Breast epithelium (tissue), 4 donors: ENCODE data around the gene P2RX6. TPM values are rescaled to one million over a fixed set of nuclear protein-coding genes. Genes with fewer than 3 reads are reported as not detected.

Experiments
- DNase-seq, 2 donors: peaks; one replicate each; pipeline ENCODE4 v3.0.0-alpha.2; 2019; ENCODE audit warnings: low spot score in 2 of 2
- H3K27ac ChIP-seq, 2 donors: fragments of 200-600 bp; sonication (generic) in 1 of 2; one replicate each; pipeline ENCODE4 v1.5.1; 2016 to 2019; ENCODE audit warnings: mild to moderate bottlenecking in 1 of 2
- H3K27me3 ChIP-seq, 2 donors: fragments of 200-600 bp; sonication (generic) in 1 of 2; one replicate each; pipeline versions ENCODE4 v1.5.1 to v1.6.0; 2017 to 2019; ENCODE audit warnings: control low read depth in 1 of 2, mild to moderate bottlenecking in 1 of 2
- H3K36me3 ChIP-seq: fragments of 200-600 bp; one replicate; pipeline ENCODE4 v1.5.1; 2019
- H3K4me1 ChIP-seq, 2 donors: fragments of 200-600 bp; sonication (generic); one replicate each; pipeline ENCODE4 v1.5.1; 2016 to 2019; ENCODE audit warnings: control low read depth in 1 of 2
- H3K4me3 ChIP-seq, 3 donors: fragments of 200-600 bp; sonication (generic); 1 replicate in 2 of 3; 2 replicates in 1 of 3; pipeline ENCODE4 v1.5.1; 2016 to 2019; ENCODE audit warnings: mild to moderate bottlenecking in 3 of 3, moderate library complexity in 2 of 3
- H3K9me3 ChIP-seq, 2 donors: fragments of 200-600 bp; sonication (generic) in 1 of 2; one replicate each; pipeline ENCODE4 v1.5.1; 2016 to 2019; ENCODE audit warnings: control low read depth in 1 of 2
- POLR2A ChIP-seq: fragments of 450-650 bp; IDR thresholded peaks from one replicate; pipeline ENCODE4 v1.6.1; 2016; ENCODE audit warnings: antibody characterized with exemption, mild to moderate bottlenecking, moderate library complexity
- POLR2AphosphoS5 ChIP-seq, 3 donors: sonication (generic); formaldehyde crosslinking; IDR thresholded peaks; one replicate each; pipeline ENCODE4 v1.6.1; 2017; ENCODE audit warnings: antibody characterized with exemption in 3 of 3
- intact Hi-C: fragments of 100-400 bp; cut with DNase I; formaldehyde crosslinking; loops from one replicate; pipeline ENCODE4 v1.15.1; 2023; ENCODE audit warnings: low total_unique reads
- total RNA-seq, 3 donors: library from RNA; depleted of rRNA; stranded (reverse); fragments of >200 nt; gene quantifications; one replicate each; pipeline ENCODE4 v1.1.0, GENCODE V29; 2016
- TF ChIP-seq, protein P1 (sequence below), 3 donors: fragments of 450-650 bp; IDR thresholded peaks; one replicate each; pipeline ENCODE4 v1.5.1; 2016 to 2017; ENCODE audit warnings: antibody characterized with exemption in 3 of 3, mild to moderate bottlenecking in 3 of 3, moderate library complexity in 3 of 3

P2RX6 gene
- total RNA-seq, 3 donors from 2014 or later: 1.6 TPM; not detected in 2

GRCh38 chr22:20978419-20978818 is 36.5 kb upstream of the P2RX6 start:
- TF ChIP-seq POLR2A: no peak
- TF ChIP-seq, protein P1, sequence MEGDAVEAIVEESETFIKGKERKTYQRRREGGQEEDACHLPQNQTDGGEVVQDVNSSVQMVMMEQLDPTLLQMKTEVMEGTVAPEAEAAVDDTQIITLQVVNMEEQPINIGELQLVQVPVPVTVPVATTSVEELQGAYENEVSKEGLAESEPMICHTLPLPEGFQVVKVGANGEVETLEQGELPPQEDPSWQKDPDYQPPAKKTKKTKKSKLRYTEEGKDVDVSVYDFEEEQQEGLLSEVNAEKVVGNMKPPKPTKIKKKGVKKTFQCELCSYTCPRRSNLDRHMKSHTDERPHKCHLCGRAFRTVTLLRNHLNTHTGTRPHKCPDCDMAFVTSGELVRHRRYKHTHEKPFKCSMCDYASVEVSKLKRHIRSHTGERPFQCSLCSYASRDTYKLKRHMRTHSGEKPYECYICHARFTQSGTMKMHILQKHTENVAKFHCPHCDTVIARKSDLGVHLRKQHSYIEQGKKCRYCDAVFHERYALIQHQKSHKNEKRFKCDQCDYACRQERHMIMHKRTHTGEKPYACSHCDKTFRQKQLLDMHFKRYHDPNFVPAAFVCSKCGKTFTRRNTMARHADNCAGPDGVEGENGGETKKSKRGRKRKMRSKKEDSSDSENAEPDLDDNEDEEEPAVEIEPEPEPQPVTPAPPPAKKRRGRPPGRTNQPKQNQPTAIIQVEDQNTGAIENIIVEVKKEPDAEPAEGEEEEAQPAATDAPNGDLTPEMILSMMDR (IDR thresholded peaks at IDR 0.05): no peak
- no peak for TF ChIP-seq POLR2AphosphoS5 (IDR thresholded peaks at IDR 0.05)
- H3K9me3 ChIP-seq: no peaks in the 10 kb centered on the region
- H3K4me3 ChIP-seq: no peak overlapping the region
- H3K27ac ChIP-seq: no peak overlapping the region
- no peaks in the 10 kb centered on the region for H3K27me3 ChIP-seq
- peaks cover 4 to 20% of the 10 kb centered on the region in 2 donors for H3K4me1 ChIP-seq
- no peak for DNase-seq
- H3K36me3 ChIP-seq: no peaks in the 10 kb centered on the region
- intact Hi-C loops: no loop called here

GRCh38 chr22:20979243-20979809 is 35.6 kb upstream of the P2RX6 start:
- Histone ChIP-seq H3K9me3 (no peaks in the 10 kb centered on the region), H3K27me3 (no peaks in the 10 kb centered on the region), H3K4me3 (peak overlapping the region in 2 of 3 donors; percentile 42 to 67), H3K36me3 (no peaks in the 10 kb centered on the region), H3K27ac (peak overlapping the region; percentile 7 to 24), H3K4me1 (peaks cover 4 to 21% of the 10 kb centered on the region in 2 donors)
- TF ChIP-seq POLR2A: no peak
- TF ChIP-seq, protein P1 (IDR thresholded peaks at IDR 0.05): no peak
- peak in 1 of 3 donors; percentile 66 for TF ChIP-seq POLR2AphosphoS5 (IDR thresholded peaks at IDR 0.05)
- DNase-seq: peak; percentile 77 to 83
- intact Hi-C loops: no loop called here

DNA sequence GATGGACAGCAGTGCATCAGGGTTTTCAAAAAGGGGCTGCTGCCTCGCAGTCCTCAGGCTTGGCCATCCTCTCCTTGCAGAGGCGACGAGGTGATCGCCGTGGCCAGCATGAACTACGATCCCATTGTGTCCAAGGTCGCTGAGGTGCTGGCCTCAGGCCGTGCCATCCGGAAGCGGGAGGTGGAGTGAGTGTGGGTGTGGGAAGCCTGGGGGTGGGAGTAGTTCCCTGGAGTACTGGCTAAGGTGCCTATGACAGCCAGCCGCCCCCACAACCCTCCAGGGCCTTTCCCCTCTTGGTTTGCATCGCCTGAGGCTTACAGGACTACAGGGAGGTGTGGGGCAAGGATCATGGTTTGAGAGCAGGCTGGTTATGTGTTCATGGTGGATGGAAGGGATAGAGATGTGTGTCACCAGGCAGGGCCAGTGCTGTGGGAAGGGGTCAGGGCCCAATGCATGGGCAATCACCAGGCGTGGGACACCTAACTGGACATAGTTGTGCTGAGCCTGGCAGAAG is 35.0 kb upstream of the P2RX6 start:
- Histone ChIP-seq H3K27me3 (no peaks in the 10 kb centered on the region), H3K36me3 (no peaks in the 10 kb centered on the region), H3K4me3 (peak overlapping the region in 2 of 3 donors; percentile 42 to 67), H3K9me3 (no peaks in the 10 kb centered on the region), H3K4me1 (peaks cover 4 to 21% of the 10 kb centered on the region in 2 donors), H3K27ac (peak overlapping the region in 1 of 2 donors; percentile 24)
- no peak for DNase-seq
- intact Hi-C loops: no loop called here
- TF ChIP-seq, protein P1 (IDR thresholded peaks at IDR 0.05): no peak
- no peak for TF ChIP-seq POLR2AphosphoS5 (IDR thresholded peaks at IDR 0.05)
- no peak for TF ChIP-seq POLR2A

DNA sequence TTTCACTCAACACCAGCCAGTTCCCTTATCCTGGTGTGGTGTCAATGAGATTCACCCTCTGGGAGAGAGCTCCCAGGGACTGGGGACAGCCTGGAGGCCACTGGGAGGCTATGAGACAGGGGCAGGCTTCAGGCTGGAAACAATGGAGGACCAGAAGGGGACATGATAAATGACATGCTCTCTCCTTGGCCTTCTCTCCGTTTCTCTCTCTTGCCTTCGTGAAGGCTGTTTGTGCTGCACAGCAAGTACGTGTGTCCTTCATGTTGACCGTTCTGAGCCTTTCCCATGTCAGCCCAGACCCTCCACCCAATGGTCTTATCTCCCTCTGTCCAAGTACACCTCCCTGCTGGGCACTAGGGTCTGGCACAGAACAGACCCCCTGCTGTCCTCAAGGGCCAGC is 34.4 kb upstream of the P2RX6 start:
- Histone ChIP-seq H3K27ac (no peak overlapping the region), H3K4me1 (peaks cover 4 to 21% of the 10 kb centered on the region in 2 donors), H3K4me3 (peak overlapping the region in 1 of 3 donors; percentile 67), H3K27me3 (no peaks in the 10 kb centered on the region), H3K9me3 (no peaks in the 10 kb centered on the region), H3K36me3 (no peaks in the 10 kb centered on the region)
- no peak for DNase-seq
- no peak for TF ChIP-seq POLR2A
- TF ChIP-seq, protein P1 (IDR thresholded peaks at IDR 0.05): no peak
- TF ChIP-seq POLR2AphosphoS5 (IDR thresholded peaks at IDR 0.05): no peak
- intact Hi-C loops: no loop called here

- intact Hi-C loops: no loop called here
- no peak for DNase-seq
- TF ChIP-seq, protein P1 (IDR thresholded peaks at IDR 0.05): no peak
- TF ChIP-seq POLR2A (no peak), POLR2AphosphoS5 (IDR thresholded peaks at IDR 0.05) (no peak)
Measured at GRCh38 chr22:20980938-20981722, 33.8 kb upstream of the P2RX6 start.

More at GRCh38 chr22:20980938-20981722, 33.8 kb upstream of the P2RX6 start:
- Histone ChIP-seq H3K9me3 (no peaks in the 10 kb centered on the region), H3K4me1 (peaks cover 4 to 21% of the 10 kb centered on the region in 2 donors), H3K4me3 (peak overlapping the region; percentile 85 to 92 (median 86)), H3K27me3 (no peaks in the 10 kb centered on the region), H3K27ac (peak overlapping the region; percentile 92), H3K36me3 (no peaks in the 10 kb centered on the region)
